CD4-positive, alpha-beta memory T cell (primary cell): ENCODE data around the gene PLA1A. TPM values are rescaled to one million over a fixed set of nuclear protein-coding genes. Genes with fewer than 3 reads are reported as not detected.
"Not testable (repeated sequence)": the region's sequence is repeated elsewhere in the genome, so short reads cannot be mapped to it uniquely, and the experiment has no call there.

Source experiments
- CTCF ChIA-PET: fragments of 350-600 bp; sonication (Branson Sonifier 250); formaldehyde crosslinking; loops from one replicate; lab custom pipeline; 2021; ENCODE audit warnings: inconsistent platforms; ENCODE audit not compliant: partially characterized antibody; lab: Charles Lee
- POLR2A ChIA-PET: fragments of 350-600 bp; sonication (Branson Sonifier 250); formaldehyde crosslinking; loops from one replicate; lab custom pipeline; 2021; ENCODE audit not compliant: partially characterized antibody; lab: Charles Lee
- DNase-seq, 5 donors: peaks; one replicate each; pipeline versions ENCODE4 v3.0.0 to v3.0.0-alpha.2; 2020 to 2022; ENCODE audit warnings: mixed read lengths in 1 of 5
- H3K27ac ChIP-seq: one replicate; pipeline ENCODE4 v1.7.0; 2013; ENCODE audit warnings: low read depth, low read length
- H3K27me3 ChIP-seq: 2 replicates; pipeline ENCODE4 v1.7.0; 2013; ENCODE audit warnings: mild to moderate bottlenecking, low read length, moderate library complexity; ENCODE audit not compliant: insufficient read depth
- H3K36me3 ChIP-seq: 2 replicates; pipeline ENCODE4 v1.7.0; 2013; ENCODE audit warnings: mild to moderate bottlenecking, low read length, moderate library complexity; ENCODE audit not compliant: insufficient read depth
- H3K4me1 ChIP-seq: 2 replicates; pipeline ENCODE4 v1.7.0; 2013; ENCODE audit warnings: mild to moderate bottlenecking, low read length, moderate library complexity; ENCODE audit not compliant: insufficient read depth
- H3K4me3 ChIP-seq, 2 donors: one replicate each; pipeline ENCODE4 v1.7.0; 2013; ENCODE audit warnings: low read length in 2 of 2, mild to moderate bottlenecking in 1 of 2
- H3K9me3 ChIP-seq, 2 donors: one replicate each; pipeline ENCODE4 v1.7.0; 2013; ENCODE audit warnings: low read length in 2 of 2, control low read depth in 1 of 2; ENCODE audit not compliant: control insufficient read depth in 1 of 2
- H3K27ac Mint-ChIP-seq, 7 donors: one replicate each; pipeline ENCODE4 v1.8.0; 2020 to 2021; ENCODE audit warnings: mixed read lengths in 7 of 7, mild to moderate bottlenecking in 6 of 7, inconsistent platforms in 3 of 7, moderate library complexity in 3 of 7
- H3K27me3 Mint-ChIP-seq, 2 donors: one replicate each; pipeline ENCODE4 v1.8.0; 2020 to 2021; ENCODE audit warnings: mixed read lengths in 2 of 2
- H3K36me3 Mint-ChIP-seq, 2 donors: one replicate each; pipeline ENCODE4 v1.8.0; 2020 to 2021; ENCODE audit warnings: mixed read lengths in 2 of 2, inconsistent platforms in 1 of 2, mild to moderate bottlenecking in 1 of 2
- H3K4me1 Mint-ChIP-seq, 4 donors: one replicate each; pipeline ENCODE4 v1.8.0; 2020 to 2021; ENCODE audit warnings: mixed read lengths in 4 of 4, mild to moderate bottlenecking in 1 of 4
- H3K4me3 Mint-ChIP-seq, 8 donors: one replicate each; pipeline ENCODE4 v1.8.0; 2020 to 2021; ENCODE audit warnings: mixed read lengths in 8 of 8, mild to moderate bottlenecking in 7 of 8, moderate library complexity in 6 of 8, inconsistent platforms in 3 of 8
- H3K9me3 Mint-ChIP-seq, 8 donors: one replicate each; pipeline ENCODE4 v1.8.0; 2020 to 2021; ENCODE audit warnings: mixed read lengths in 8 of 8, mild to moderate bottlenecking in 5 of 8, inconsistent platforms in 3 of 8, moderate library complexity in 1 of 8
- intact Hi-C: fragments of 100-400 bp; cut with micrococcal nuclease; formaldehyde crosslinking; loops from one replicate; pipeline ENCODE4 v1.15.1; 2023
- polyA plus RNA-seq, 2 donors: library from polyadenylated mRNA; unstranded; fragments of 300-500 nt; fragmentation: Illumina TruSeq; gene quantifications; one replicate each; pipeline ENCODE4 v1.2.3, GENCODE V29; 2021
- total RNA-seq, 2 experiments: library from RNA; stranded (reverse); gene quantifications; one replicate each; pipeline ENCODE4 v1.2.3, GENCODE V29; 2021

PLA1A gene
- total and polyA plus RNA-seq, 4 experiments from 2014 or later = not detected

- intact Hi-C loops = no loop called here
- Histone ChIP-seq H3K36me3 (no peaks in the 10 kb centered on the region), H3K27ac (no peak overlapping the region), H3K4me1 (peaks cover 25% of the 10 kb centered on the region), H3K4me3 (no peak overlapping the region), H3K27me3 (no peaks in the 10 kb centered on the region), H3K9me3 (no peaks in the 10 kb centered on the region)
- ChIA-PET POLR2A (no interaction called here), CTCF (interaction anchor here (0.7 to 1.5 kb wide), 4 partner anchors 14 to 1137 kb away, joined by 3 to 8 read pairs (median 4); no protein-coding TSS in a partner anchor)
- no peak for DNase-seq
- no peaks in the 10 kb centered on the region for H3K9me3 Mint-ChIP-seq
- peak overlapping the region in 2 of 7 donors; percentile 22 to 46 for H3K27ac Mint-ChIP-seq
- peaks cover 16 to 29% (median 21%) of the 10 kb centered on the region in 4 donors for H3K4me1 Mint-ChIP-seq
- H3K27me3 Mint-ChIP-seq = no peaks in the 10 kb centered on the region
- no peaks in the 10 kb centered on the region for H3K36me3 Mint-ChIP-seq
- peak overlapping the region in 1 of 8 donors; percentile 3 for H3K4me3 Mint-ChIP-seq
These were observed 37.5 kb upstream of the PLA1A start for GRCh38 chr3:119560160-119560559.

GRCh38 chr3:119562307-119562961 lies 35.3 kb upstream of the PLA1A start:
- Histone ChIP-seq H3K27ac (peak overlapping the region; percentile 58), H3K4me3 (no peak overlapping the region), H3K4me1 (peaks cover 22% of the 10 kb centered on the region), H3K36me3 (no peaks in the 10 kb centered on the region), H3K9me3 (no peaks in the 10 kb centered on the region), H3K27me3 (no peaks in the 10 kb centered on the region)
- Mint-ChIP-seq H3K36me3 (no peaks in the 10 kb centered on the region), H3K9me3 (no peaks in the 10 kb centered on the region), H3K27me3 (no peaks in the 10 kb centered on the region), H3K4me1 (peaks cover 14 to 23% (median 18%) of the 10 kb centered on the region in 4 donors), H3K27ac (peak overlapping the region; percentile 26 to 98 (median 93)), H3K4me3 (peak overlapping the region in 4 of 8 donors; percentile 39 to 62 (median 45))
- intact Hi-C loops = no loop called here
- POLR2A ChIA-PET = no interaction called here
- CTCF ChIA-PET = no interaction called here
- peak; percentile 54 to 84 (median 58) for DNase-seq

GRCh38 chr3:119563334-119563733 lies 34.4 kb upstream of the PLA1A start:
- H3K9me3 Mint-ChIP-seq, H3K36me3 Mint-ChIP-seq, intact Hi-C loops, H3K27me3 Mint-ChIP-seq, POLR2A ChIA-PET, H3K4me3 Mint-ChIP-seq, H3K27ac Mint-ChIP-seq, H3K36me3 ChIP-seq, H3K9me3 ChIP-seq, DNase-seq, H3K27ac ChIP-seq, H3K4me3 ChIP-seq, CTCF ChIA-PET, H3K27me3 ChIP-seq: not testable (repeated sequence)
- peaks cover 9 to 19% (median 14%) of the 10 kb centered on the region in 4 donors for H3K4me1 Mint-ChIP-seq
- peaks cover 20% of the 10 kb centered on the region for H3K4me1 ChIP-seq

GRCh38 chr3:119569156-119569555 lies 28.5 kb upstream of the PLA1A start:
- Histone ChIP-seq H3K9me3 (no peaks in the 10 kb centered on the region), H3K4me3 (no peak overlapping the region), H3K36me3 (no peaks in the 10 kb centered on the region), H3K27me3 (no peaks in the 10 kb centered on the region), H3K4me1 (no peaks in the 10 kb centered on the region), H3K27ac (no peak overlapping the region)
- Mint-ChIP-seq H3K9me3 (peaks cover 0 to 2% (median 0%) of the 10 kb centered on the region in 8 donors), H3K36me3 (no peaks in the 10 kb centered on the region), H3K27ac (no peak overlapping the region), H3K27me3 (peaks cover 10% of the 10 kb centered on the region in 2 donors), H3K4me1 (no peaks in the 10 kb centered on the region), H3K4me3 (no peak overlapping the region)
- CTCF ChIA-PET = no interaction called here
- DNase-seq = no peak
- POLR2A ChIA-PET = no interaction called here
- intact Hi-C loops = no loop called here

GRCh38 chr3:119570229-119570628 lies 27.5 kb upstream of the PLA1A start:
- Histone ChIP-seq H3K36me3 (no peaks in the 10 kb centered on the region), H3K27ac (no peak overlapping the region), H3K4me1 (no peaks in the 10 kb centered on the region), H3K27me3 (no peaks in the 10 kb centered on the region), H3K9me3 (no peaks in the 10 kb centered on the region), H3K4me3 (no peak overlapping the region)
- Mint-ChIP-seq H3K36me3 (no peaks in the 10 kb centered on the region), H3K4me1 (no peaks in the 10 kb centered on the region), H3K27ac (no peak overlapping the region), H3K9me3 (peaks cover 0 to 2% (median 0%) of the 10 kb centered on the region in 8 donors), H3K4me3 (no peak overlapping the region), H3K27me3 (peaks cover 10% of the 10 kb centered on the region in 2 donors)
- intact Hi-C loops = no loop called here
- ChIA-PET POLR2A (no interaction called here), CTCF (no interaction called here)
- no peak for DNase-seq

GRCh38 chr3:119571230-119571629 lies 26.5 kb upstream of the PLA1A start:
- H3K4me3 ChIP-seq = no peak overlapping the region
- no peaks in the 10 kb centered on the region for H3K4me1 Mint-ChIP-seq
- POLR2A ChIA-PET = no interaction called here
- H3K27me3 ChIP-seq = no peaks in the 10 kb centered on the region
- H3K36me3 ChIP-seq = no peaks in the 10 kb centered on the region
- no peaks in the 10 kb centered on the region for H3K36me3 Mint-ChIP-seq
- H3K27ac Mint-ChIP-seq = no peak overlapping the region
- no peaks in the 10 kb centered on the region for H3K9me3 ChIP-seq
- no peaks in the 10 kb centered on the region for H3K4me1 ChIP-seq
- intact Hi-C loops = no loop called here
- no peak for DNase-seq
- CTCF ChIA-PET = no interaction called here
- H3K27ac ChIP-seq = no peak overlapping the region
- H3K4me3 Mint-ChIP-seq = no peak overlapping the region
- H3K27me3 Mint-ChIP-seq = peaks cover 10% of the 10 kb centered on the region in 2 donors
- peaks cover 0 to 2% (median 0%) of the 10 kb centered on the region in 8 donors for H3K9me3 Mint-ChIP-seq

GRCh38 chr3:119571688-119572087 lies 26.0 kb upstream of the PLA1A start:
- intact Hi-C loops = no loop called here
- no peaks in the 10 kb centered on the region for H3K4me1 ChIP-seq
- Mint-ChIP-seq H3K9me3 (peaks cover 0 to 2% (median 0%) of the 10 kb centered on the region in 8 donors), H3K4me1 (no peaks in the 10 kb centered on the region), H3K27me3 (peaks cover 10% of the 10 kb centered on the region in 2 donors), H3K4me3 (no peak overlapping the region), H3K36me3 (no peaks in the 10 kb centered on the region), H3K27ac (no peak overlapping the region)
- CTCF ChIA-PET = no interaction called here
- no peak overlapping the region for H3K27ac ChIP-seq
- H3K36me3 ChIP-seq = no peaks in the 10 kb centered on the region
- no peaks in the 10 kb centered on the region for H3K27me3 ChIP-seq
- POLR2A ChIA-PET = no interaction called here
- no peak overlapping the region for H3K4me3 ChIP-seq
- no peak for DNase-seq
- no peaks in the 10 kb centered on the region for H3K9me3 ChIP-seq
